ENCODE data around the gene ZMYND15.

Gene ZMYND15

DNA sequence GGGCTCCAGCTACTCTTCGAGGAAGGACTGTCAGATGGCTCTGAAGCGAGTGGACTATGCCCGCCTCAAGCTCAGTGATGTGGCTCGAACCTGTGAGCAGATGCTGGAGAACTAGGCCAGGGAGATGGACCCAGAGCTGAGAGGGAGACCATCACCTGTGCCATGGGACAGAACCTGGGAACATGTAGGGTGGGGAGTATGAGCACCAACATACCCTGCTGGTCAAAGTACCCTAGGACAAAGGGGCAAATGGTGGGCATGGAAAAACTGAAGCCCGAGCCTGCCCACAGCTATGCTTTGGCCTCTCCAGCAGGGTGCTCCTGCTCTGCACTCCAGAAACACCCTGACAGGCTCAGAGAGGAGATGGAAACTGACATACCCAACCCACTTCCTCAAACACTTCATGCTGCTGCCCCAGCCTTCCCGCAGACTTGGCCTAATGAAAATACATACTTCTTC is 6.5 kb upstream of the ZMYND15 start:
- no peaks in the 10 kb centered on the region for H3K79me2 ChIP-seq (ENCODE audit: insufficient read depth, low read depth)
- no peak overlapping the region for H3K4me3 ChIP-seq (IDR thresholded peaks at IDR 0.05; ENCODE audit: insufficient read depth, low read depth, low read length)
- H3K4me1 ChIP-seq (ENCODE audit: low read depth, poor library complexity, severe bottlenecking): no peaks in the 10 kb centered on the region

DNA sequence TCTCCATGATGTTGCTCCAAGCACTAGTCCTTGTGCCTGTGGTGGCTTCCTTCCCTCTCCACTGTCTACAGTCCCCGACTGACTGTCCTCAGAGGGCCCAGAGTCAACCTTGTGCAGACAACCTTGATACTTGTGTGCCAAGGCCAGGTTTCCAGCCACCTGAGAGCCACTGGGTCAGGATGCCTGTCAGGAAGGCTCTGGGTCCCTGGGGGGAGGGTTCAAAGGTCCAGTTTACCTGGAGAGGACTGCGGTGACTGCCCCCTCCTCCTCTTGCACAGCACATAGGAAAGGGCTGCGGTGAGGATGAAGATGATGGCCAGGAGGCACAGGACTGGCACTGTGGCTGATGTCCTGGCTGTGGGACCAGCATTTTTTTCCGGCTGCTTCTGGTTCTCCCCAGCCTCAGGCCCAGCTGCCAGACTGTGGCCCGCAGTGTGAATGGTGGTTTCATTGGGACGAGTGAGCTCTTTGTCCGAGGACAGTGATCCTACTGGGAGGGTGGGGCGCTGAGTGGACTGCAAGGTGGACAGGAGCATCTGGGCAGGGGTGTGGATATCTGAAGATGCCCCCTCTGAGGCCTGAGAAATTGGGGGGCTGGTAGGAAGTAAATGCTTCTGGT is 4.7 kb upstream of the ZMYND15 start:
- Histone ChIP-seq H3K4me1 (ENCODE audit: low read depth, poor library complexity, severe bottlenecking) (no peaks in the 10 kb centered on the region), H3K36me3 (ENCODE audit: insufficient read depth) (no peaks in the 10 kb centered on the region), H3K79me2 (ENCODE audit: insufficient read depth, low read depth) (no peaks in the 10 kb centered on the region), H3K27me3 (ENCODE audit: insufficient read depth, low read depth) (0 out of 2 replicates have a peak, but pooled peaks cover 2% of the 10 kb centered on the region), H3K4me3 (IDR thresholded peaks at IDR 0.05; ENCODE audit: insufficient read depth, low read depth, low read length) (no peak overlapping the region), H4K20me1 (ENCODE audit: insufficient read depth) (no peaks in the 10 kb centered on the region), H3K9ac (no peak overlapping the region), H3K27ac (no peak overlapping the region), H2AFZ (ENCODE audit: low read depth) (no peak overlapping the region), H3K4me2 (no peak overlapping the region)
- TF ChIP-seq, protein P1, sequence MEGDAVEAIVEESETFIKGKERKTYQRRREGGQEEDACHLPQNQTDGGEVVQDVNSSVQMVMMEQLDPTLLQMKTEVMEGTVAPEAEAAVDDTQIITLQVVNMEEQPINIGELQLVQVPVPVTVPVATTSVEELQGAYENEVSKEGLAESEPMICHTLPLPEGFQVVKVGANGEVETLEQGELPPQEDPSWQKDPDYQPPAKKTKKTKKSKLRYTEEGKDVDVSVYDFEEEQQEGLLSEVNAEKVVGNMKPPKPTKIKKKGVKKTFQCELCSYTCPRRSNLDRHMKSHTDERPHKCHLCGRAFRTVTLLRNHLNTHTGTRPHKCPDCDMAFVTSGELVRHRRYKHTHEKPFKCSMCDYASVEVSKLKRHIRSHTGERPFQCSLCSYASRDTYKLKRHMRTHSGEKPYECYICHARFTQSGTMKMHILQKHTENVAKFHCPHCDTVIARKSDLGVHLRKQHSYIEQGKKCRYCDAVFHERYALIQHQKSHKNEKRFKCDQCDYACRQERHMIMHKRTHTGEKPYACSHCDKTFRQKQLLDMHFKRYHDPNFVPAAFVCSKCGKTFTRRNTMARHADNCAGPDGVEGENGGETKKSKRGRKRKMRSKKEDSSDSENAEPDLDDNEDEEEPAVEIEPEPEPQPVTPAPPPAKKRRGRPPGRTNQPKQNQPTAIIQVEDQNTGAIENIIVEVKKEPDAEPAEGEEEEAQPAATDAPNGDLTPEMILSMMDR (conservative IDR thresholded peaks at IDR 0.05; ENCODE audit: low read depth, low read length): no peak

More for the DNA sequence above, 6.5 kb upstream of the ZMYND15 start:
- no peak overlapping the region for H2AFZ ChIP-seq (ENCODE audit: low read depth)
- TF ChIP-seq, protein P1 (conservative IDR thresholded peaks at IDR 0.05; ENCODE audit: low read depth, low read length): no peak
- H3K4me2 ChIP-seq: no peak overlapping the region
- no peaks in the 10 kb centered on the region for H4K20me1 ChIP-seq (ENCODE audit: insufficient read depth)
- H3K36me3 ChIP-seq (ENCODE audit: insufficient read depth): no peaks in the 10 kb centered on the region
- no peaks in the 10 kb centered on the region for H3K27me3 ChIP-seq (ENCODE audit: insufficient read depth, low read depth)
- no peak overlapping the region for H3K27ac ChIP-seq
- no peak overlapping the region for H3K9ac ChIP-seq

DNA sequence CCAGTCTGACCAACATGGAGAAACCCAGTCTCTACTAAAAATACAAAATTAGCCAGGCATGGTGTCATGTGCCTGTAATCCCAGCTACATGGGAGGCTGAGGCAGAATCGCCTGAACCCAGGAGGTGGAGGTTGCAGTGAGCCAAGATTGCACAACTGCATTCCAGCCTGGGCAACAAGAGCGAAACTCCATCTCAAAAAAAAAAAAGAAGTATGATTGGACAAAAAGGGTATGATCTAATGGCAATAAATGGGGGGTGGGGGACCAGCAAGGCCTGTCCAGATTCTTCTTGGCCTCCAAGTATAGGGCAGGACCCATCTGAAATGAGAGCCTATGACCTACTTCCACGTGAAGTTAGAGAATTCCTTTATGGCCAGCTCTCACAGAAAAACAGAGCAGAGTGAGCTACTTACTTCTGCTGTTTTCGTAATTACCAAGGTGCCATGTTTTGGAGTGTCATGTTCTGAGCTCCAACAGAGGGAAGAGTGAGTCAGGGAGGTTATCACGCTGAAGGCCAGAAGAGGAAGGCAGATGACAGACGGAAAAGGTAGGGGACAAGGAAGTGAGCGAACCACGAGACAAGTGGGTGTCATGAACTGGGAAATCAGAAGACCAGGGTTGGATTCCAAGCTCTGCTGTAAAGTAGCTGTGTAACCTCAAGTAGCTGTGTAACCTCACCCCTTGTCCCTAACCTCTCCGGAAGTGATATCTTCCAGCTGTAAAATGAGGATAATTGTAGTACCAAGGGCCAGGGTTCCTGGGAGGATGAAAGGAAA is 3.6 kb upstream of the ZMYND15 start:
- TF ChIP-seq, protein P1 (conservative IDR thresholded peaks at IDR 0.05; ENCODE audit: low read depth, low read length): no peak
- Histone ChIP-seq H3K9ac (no peak overlapping the region), H3K27ac (no peak overlapping the region), H3K79me2 (ENCODE audit: insufficient read depth, low read depth) (no peaks in the 10 kb centered on the region), H3K4me3 (IDR thresholded peaks at IDR 0.05; ENCODE audit: insufficient read depth, low read depth, low read length) (no peak overlapping the region), H3K4me1 (ENCODE audit: low read depth, poor library complexity, severe bottlenecking) (no peaks in the 10 kb centered on the region), H4K20me1 (ENCODE audit: insufficient read depth) (no peaks in the 10 kb centered on the region), H3K27me3 (ENCODE audit: insufficient read depth, low read depth) (0 out of 2 replicates have a peak, but pooled peaks cover 2% of the 10 kb centered on the region), H3K4me2 (no peak overlapping the region), H3K36me3 (ENCODE audit: insufficient read depth) (no peaks in the 10 kb centered on the region), H2AFZ (ENCODE audit: low read depth) (no peak overlapping the region)

DNA sequence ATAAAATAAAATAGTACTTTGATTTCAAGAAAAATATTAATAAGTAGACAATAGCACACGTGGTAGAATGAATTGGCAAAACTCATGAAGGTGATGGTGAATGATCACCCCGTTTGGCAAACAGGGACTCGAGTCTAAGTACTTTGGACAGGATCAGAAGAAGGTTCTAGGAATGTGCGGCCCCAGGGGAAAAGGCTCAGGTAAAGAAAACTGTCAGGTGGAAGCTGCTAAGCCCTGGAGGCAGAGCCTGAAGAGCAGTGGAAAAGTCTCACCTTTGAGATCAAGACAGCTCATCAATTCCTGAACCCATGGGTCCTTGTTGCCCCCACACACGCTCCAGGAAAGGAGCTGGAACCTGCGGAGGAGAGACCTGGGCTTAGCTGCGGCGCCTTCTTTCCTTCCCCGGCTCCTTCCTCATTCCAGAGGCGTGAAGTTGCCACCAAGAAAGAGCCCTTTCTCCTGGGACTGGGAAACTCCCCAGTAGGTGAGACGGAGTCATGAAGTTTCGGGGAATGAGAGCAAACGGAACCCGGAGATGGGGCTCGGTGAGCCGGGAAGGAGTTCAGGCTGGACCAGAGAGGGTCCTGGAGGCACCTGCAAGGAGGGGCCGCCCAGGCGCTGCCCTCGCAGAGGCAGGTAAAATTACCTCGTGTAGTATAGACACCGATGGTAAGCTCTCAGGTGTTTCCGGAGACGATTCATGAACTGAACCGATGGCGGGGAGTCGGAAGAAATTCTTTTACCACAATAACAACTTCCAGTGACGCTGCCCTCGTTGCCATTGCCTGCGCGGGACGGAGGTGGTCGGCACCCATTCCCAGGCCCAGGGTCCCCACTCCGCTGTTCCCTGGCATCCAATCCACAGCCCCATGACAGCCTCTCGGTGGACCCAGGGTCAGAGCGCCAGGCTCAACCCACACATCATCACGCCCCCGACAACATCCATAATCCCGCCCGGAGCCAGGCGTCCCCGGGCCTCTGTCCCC is 1.2 kb upstream of the ZMYND15 start:
- no peaks in the 10 kb centered on the region for H3K4me1 ChIP-seq (ENCODE audit: low read depth, poor library complexity, severe bottlenecking)
- no peak overlapping the region for H2AFZ ChIP-seq (ENCODE audit: low read depth)
- 0 out of 2 replicates have a peak, but pooled peaks cover 2% of the 10 kb centered on the region for H3K27me3 ChIP-seq (ENCODE audit: insufficient read depth, low read depth)
- no peaks in the 10 kb centered on the region for H3K79me2 ChIP-seq (ENCODE audit: insufficient read depth, low read depth)
- H3K4me2 ChIP-seq: no peak overlapping the region
- TF ChIP-seq, protein P1 (conservative IDR thresholded peaks at IDR 0.05; ENCODE audit: low read depth, low read length): no peak
- H3K4me3 ChIP-seq (IDR thresholded peaks at IDR 0.05; ENCODE audit: insufficient read depth, low read depth, low read length): no peak overlapping the region
- H3K9ac ChIP-seq: no peak overlapping the region
- H3K36me3 ChIP-seq (ENCODE audit: insufficient read depth): no peaks in the 10 kb centered on the region
- H4K20me1 ChIP-seq (ENCODE audit: insufficient read depth): no peaks in the 10 kb centered on the region
- no peak overlapping the region for H3K27ac ChIP-seq

All from KMS-11 (cell line).